Measurements from ENCODE around the gene PTPRS. TPM values are rescaled to one million over a fixed set of nuclear protein-coding genes. Genes with fewer than 3 reads are reported as not detected.
"Not testable (repeated sequence)": the region's sequence is repeated elsewhere in the genome, so short reads cannot be mapped to it uniquely, and the experiment has no call there.

The PTPRS gene
- total RNA-seq, 1 experiment from 2014 or later: 66.6 TPM

- H3K4me3 ChIP-seq; H3K36me3 ChIP-seq; H3K9me3 ChIP-seq (replicated peaks); DNase-seq (ENCODE audit: low read depth in 1 of 2, low spot score in 2 of 2); H3K27ac ChIP-seq; H3K4me1 ChIP-seq (replicated peaks): not testable (repeated sequence)
- H3K27me3 ChIP-seq (replicated peaks): peaks cover 36% of the 10 kb centered on the region
Observed at GRCh38 chr19:5361839-5362238, 21.2 kb upstream of the PTPRS start.

DNA sequence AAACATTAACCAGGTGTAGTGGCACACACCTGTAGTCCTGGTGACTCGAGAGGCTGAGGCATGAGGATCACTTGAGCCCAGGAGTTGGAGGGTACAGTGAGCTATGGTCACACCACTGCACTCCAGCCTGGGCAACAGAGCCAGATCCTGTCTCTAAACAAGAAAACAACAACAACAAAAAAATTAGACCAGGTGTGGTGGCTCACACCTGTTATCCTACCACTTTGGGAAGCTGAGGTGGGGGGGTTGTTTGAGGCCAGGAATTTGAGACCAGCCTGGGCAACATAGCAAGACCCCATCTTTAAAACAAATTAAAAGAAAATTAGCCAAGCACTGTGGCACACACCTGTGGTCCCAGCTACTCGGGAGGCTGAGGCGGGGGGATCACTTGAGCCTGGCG, 20.8 kb upstream of the PTPRS start:
- Histone ChIP-seq H3K27me3 (replicated peaks) (peaks cover 36% of the 10 kb centered on the region), H3K4me1 (replicated peaks) (no peaks in the 10 kb centered on the region; the same call in 1 of the 2 replicates), H3K9me3 (replicated peaks) (no peaks in the 10 kb centered on the region), H3K27ac (no peak overlapping the region), H3K4me3 (no peak overlapping the region), H3K36me3 (no peaks in the 10 kb centered on the region)
- no peak for DNase-seq (ENCODE audit: low read depth in 1 of 2, low spot score in 2 of 2)

- no peak for DNase-seq (ENCODE audit: low read depth in 1 of 2, low spot score in 2 of 2)
- Histone ChIP-seq H3K36me3 (no peaks in the 10 kb centered on the region), H3K27me3 (replicated peaks) (peaks cover 36% of the 10 kb centered on the region), H3K4me3 (no peak overlapping the region), H3K9me3 (replicated peaks) (no peaks in the 10 kb centered on the region), H3K27ac (no peak overlapping the region), H3K4me1 (replicated peaks) (no peaks in the 10 kb centered on the region; the same call in 1 of the 2 replicates)
Observed at GRCh38 chr19:5360003-5360780, 19.6 kb upstream of the PTPRS start.

DNA sequence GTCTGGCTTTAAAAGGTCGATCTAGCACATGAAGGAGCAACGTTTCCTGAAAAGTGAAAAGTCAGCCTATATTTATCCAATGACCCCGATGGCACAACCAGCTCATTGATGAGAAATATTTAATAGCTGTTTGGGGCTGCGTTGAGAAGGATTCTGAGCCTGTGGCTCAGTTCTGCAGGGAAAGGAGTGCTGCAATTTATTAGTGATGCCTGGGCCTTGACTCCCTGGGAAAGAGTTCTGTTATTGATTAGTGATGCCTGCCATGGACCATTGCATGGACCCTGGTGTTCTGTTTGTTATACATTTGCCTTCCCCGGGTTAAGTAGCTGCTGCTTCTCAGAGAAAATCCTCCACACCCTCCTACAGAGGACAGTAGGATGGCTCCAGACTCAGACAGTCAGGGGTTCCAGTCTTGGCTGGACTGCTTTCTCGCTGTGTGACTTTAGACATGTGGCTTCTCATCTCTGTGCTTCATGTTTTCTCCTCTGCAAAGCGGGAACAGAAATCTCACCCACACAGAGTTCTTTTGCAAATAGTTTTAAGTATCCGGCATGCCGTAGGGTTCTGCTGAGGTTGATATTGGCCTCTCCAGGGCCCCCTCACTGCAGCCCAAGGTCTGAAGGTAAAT, 17.7 kb upstream of the PTPRS start:
- Histone ChIP-seq H3K36me3 (no peaks in the 10 kb centered on the region), H3K27ac (no peak overlapping the region), H3K9me3 (replicated peaks) (no peaks in the 10 kb centered on the region), H3K27me3 (replicated peaks) (peaks cover 36% of the 10 kb centered on the region), H3K4me1 (replicated peaks) (no peaks in the 10 kb centered on the region; the same call in 1 of the 2 replicates), H3K4me3 (no peak overlapping the region)
- DNase-seq (ENCODE audit: low read depth in 1 of 2, low spot score in 2 of 2): no peak

DNA sequence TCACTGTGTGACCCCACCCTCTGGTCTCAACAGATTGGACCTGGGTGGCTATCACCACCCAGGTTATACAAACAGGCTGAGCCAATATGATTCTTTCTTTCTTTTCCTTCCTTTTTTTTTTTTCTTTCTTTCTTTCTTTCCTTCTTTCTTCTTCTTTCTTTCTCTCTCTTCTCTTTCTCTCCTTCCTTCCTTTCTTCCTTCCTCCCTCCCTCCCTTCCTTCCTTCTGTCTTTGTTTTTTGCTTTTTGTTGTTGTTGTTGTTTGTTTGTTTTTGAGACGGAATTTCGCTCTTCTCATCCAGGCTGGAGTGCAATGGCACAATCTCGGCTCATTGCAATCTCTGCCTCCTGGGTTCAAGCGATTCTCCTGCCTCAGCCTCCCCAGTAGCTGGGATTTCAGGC, 17.0 kb upstream of the PTPRS start:
- no peaks in the 10 kb centered on the region; the same call in 1 of the 2 replicates for H3K4me1 ChIP-seq (replicated peaks)
- no peak overlapping the region for H3K4me3 ChIP-seq
- H3K27me3 ChIP-seq (replicated peaks): peaks cover 36% of the 10 kb centered on the region
- no peaks in the 10 kb centered on the region for H3K9me3 ChIP-seq (replicated peaks)
- H3K36me3 ChIP-seq: no peaks in the 10 kb centered on the region
- no peak overlapping the region for H3K27ac ChIP-seq
- no peak for DNase-seq (ENCODE audit: low read depth in 1 of 2, low spot score in 2 of 2)

DNA sequence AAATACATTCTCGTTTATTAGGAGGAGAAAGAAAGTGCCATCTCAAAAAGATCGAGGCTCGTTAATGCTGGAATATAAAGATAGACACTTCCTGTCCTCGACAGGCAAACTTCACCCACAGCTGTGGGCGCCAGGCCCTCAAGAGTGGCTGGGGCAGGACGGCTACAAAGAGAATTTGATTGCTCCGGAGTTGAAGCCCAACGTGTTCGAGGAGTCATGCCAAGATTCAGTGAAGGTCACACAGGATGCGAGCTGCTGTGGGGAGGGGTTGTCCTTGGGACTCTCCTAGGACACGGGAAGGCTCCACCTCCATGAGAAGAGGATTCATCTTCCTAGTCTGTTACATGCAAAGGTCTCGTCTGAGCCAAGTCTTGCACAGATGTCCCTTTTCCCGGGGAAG, 16.3 kb upstream of the PTPRS start:
- H3K4me1 ChIP-seq (replicated peaks): no peaks in the 10 kb centered on the region; the same call in 1 of the 2 replicates
- H3K27ac ChIP-seq: no peak overlapping the region
- H3K27me3 ChIP-seq (replicated peaks): peaks cover 36% of the 10 kb centered on the region
- H3K36me3 ChIP-seq: no peaks in the 10 kb centered on the region
- DNase-seq (ENCODE audit: low read depth in 1 of 2, low spot score in 2 of 2): no peak
- no peak overlapping the region for H3K4me3 ChIP-seq
- no peaks in the 10 kb centered on the region for H3K9me3 ChIP-seq (replicated peaks)

- no peak for DNase-seq (ENCODE audit: low read depth in 1 of 2, low spot score in 2 of 2)
- no peak overlapping the region for H3K4me3 ChIP-seq
Observed at GRCh38 chr19:5356428-5356827, 15.8 kb upstream of the PTPRS start.

GRCh38 chr19:5355693-5356092, 15.1 kb upstream of the PTPRS start:
- Histone ChIP-seq H3K27me3 (replicated peaks) (peaks cover 30% of the 10 kb centered on the region), H3K9me3 (replicated peaks) (no peaks in the 10 kb centered on the region), H3K27ac (no peak overlapping the region), H3K4me3 (no peak overlapping the region), H3K4me1 (replicated peaks) (no peaks in the 10 kb centered on the region; the same call in 1 of the 2 replicates), H3K36me3 (no peaks in the 10 kb centered on the region)
- no peak for DNase-seq (ENCODE audit: low read depth in 1 of 2, low spot score in 2 of 2)

More at GRCh38 chr19:5356428-5356827, 15.8 kb upstream of the PTPRS start:
- H3K36me3 ChIP-seq: no peaks in the 10 kb centered on the region
- H3K27ac ChIP-seq: no peak overlapping the region
- H3K4me1 ChIP-seq (replicated peaks): no peaks in the 10 kb centered on the region; the same call in 1 of the 2 replicates
- H3K9me3 ChIP-seq (replicated peaks): no peaks in the 10 kb centered on the region
- H3K27me3 ChIP-seq (replicated peaks): peaks cover 36% of the 10 kb centered on the region

GRCh38 chr19:5355076-5355475, 14.5 kb upstream of the PTPRS start:
- Histone ChIP-seq H3K4me3 (no peak overlapping the region), H3K4me1 (replicated peaks) (no peaks in the 10 kb centered on the region), H3K9me3 (replicated peaks) (no peaks in the 10 kb centered on the region), H3K27me3 (replicated peaks) (peaks cover 24% of the 10 kb centered on the region; the same call in 1 of the 2 replicates), H3K36me3 (no peaks in the 10 kb centered on the region), H3K27ac (no peak overlapping the region)
- DNase-seq (ENCODE audit: low read depth in 1 of 2, low spot score in 2 of 2): no peak

DNA sequence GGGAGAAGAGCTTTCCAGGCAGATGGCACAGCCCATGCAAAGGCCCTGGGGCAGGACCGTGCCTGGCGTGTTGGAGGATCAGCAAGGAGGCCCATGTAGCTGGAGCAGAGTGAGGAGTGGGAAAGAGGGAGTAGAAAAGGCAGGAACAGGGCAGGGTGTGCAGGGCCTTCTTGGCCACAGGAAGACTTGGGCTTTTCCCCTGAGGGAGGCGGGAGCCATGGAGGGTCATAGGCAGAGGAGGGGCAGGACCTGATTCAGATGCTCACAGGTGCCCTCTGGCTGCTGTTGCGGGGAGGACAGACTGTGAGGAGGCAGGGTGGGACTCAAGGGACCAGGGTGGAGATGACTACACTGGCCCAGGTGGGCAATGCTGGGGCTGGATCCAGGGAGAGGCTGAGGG, 13.8 kb upstream of the PTPRS start:
- Histone ChIP-seq H3K9me3 (replicated peaks) (no peaks in the 10 kb centered on the region), H3K4me3 (no peak overlapping the region), H3K27ac (no peak overlapping the region), H3K4me1 (replicated peaks) (no peaks in the 10 kb centered on the region), H3K36me3 (no peaks in the 10 kb centered on the region), H3K27me3 (replicated peaks) (peaks cover 18% of the 10 kb centered on the region; the same call in 1 of the 2 replicates)
- no peak for DNase-seq (ENCODE audit: low read depth in 1 of 2, low spot score in 2 of 2)

GRCh38 chr19:5352229-5352763, 11.7 kb upstream of the PTPRS start:
- Histone ChIP-seq H3K4me1 (replicated peaks) (no peaks in the 10 kb centered on the region), H3K9me3 (replicated peaks) (no peaks in the 10 kb centered on the region), H3K4me3 (no peak overlapping the region), H3K36me3 (no peaks in the 10 kb centered on the region), H3K27ac (no peak overlapping the region), H3K27me3 (replicated peaks) (0 out of 2 replicates have a peak, but pooled peaks cover 4% of the 10 kb centered on the region)
- no peak for DNase-seq (ENCODE audit: low read depth in 1 of 2, low spot score in 2 of 2)

DNA sequence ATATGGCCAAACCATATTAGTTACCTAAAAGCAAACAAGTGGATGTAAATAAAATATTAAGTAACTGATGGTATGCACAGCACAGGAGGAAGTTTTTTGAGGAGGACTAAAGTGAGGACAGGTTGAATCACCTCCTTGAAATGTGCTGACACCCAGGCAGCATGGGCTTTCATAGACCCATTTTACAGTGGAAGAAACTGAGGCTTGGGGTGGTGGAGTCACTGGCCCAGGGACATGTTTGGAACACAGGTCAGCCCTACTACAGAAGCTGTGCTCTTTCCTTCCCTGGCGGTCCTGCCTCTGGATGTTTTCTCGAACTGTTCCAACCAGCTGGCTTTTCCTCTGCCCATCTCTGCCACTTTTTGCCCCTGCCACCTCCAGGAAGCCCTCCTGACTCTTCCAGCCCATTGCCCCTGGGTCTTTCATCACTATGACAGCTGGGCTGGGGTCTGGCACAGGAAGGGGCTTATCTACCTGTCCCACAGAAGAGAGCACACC, 11.2 kb upstream of the PTPRS start:
- H3K4me1 ChIP-seq (replicated peaks): no peaks in the 10 kb centered on the region
- no peaks in the 10 kb centered on the region for H3K9me3 ChIP-seq (replicated peaks)
- no peak for DNase-seq (ENCODE audit: low read depth in 1 of 2, low spot score in 2 of 2)
- H3K27me3 ChIP-seq (replicated peaks): no peaks in the 10 kb centered on the region
- H3K4me3 ChIP-seq: no peak overlapping the region
- no peak overlapping the region for H3K27ac ChIP-seq
- H3K36me3 ChIP-seq: no peaks in the 10 kb centered on the region

DNA sequence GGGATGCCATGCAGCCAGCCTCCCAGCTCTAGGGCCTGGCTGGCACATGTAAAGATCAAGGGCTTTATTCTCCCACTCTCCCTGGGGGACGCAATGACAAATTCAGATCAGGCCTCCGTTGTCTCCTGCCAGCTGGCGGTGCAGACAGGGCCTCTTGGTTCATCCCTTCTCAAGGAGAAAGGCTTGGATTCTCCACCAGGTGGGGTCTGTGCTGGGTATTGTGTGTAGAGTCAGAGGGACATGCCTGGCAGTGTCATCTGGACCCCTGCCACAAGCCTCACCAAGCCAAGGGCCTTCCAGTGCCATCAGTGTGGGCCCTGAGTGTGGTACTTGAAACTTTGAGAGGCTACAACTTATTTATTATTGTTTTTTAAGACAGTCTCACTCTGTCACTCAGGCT, 8.4 kb upstream of the PTPRS start:
- H3K4me3 ChIP-seq: no peak overlapping the region
- no peak for DNase-seq (ENCODE audit: low read depth in 1 of 2, low spot score in 2 of 2)
- H3K36me3 ChIP-seq: no peaks in the 10 kb centered on the region
- peaks cover 16% of the 10 kb centered on the region for H3K4me1 ChIP-seq (replicated peaks)
- H3K27ac ChIP-seq: no peak overlapping the region
- H3K9me3 ChIP-seq (replicated peaks): no peaks in the 10 kb centered on the region
- H3K27me3 ChIP-seq (replicated peaks): no peaks in the 10 kb centered on the region

- H3K27ac ChIP-seq: no peak overlapping the region
- peaks cover 19% of the 10 kb centered on the region for H3K4me1 ChIP-seq (replicated peaks)
- H3K36me3 ChIP-seq: no peaks in the 10 kb centered on the region
- peak; percentile 83 to 85 for DNase-seq (ENCODE audit: low read depth in 1 of 2, low spot score in 2 of 2)
- no peak overlapping the region for H3K4me3 ChIP-seq
- no peaks in the 10 kb centered on the region for H3K27me3 ChIP-seq (replicated peaks)
- peaks cover 2% of the 10 kb centered on the region; the same call in 1 of the 2 replicates for H3K9me3 ChIP-seq (replicated peaks)
Observed at GRCh38 chr19:5345895-5346386, 5.3 kb upstream of the PTPRS start.
